HL-60 (cell line): ENCODE results near the gene STRADB.

Experiments used
- CTCF ChIP-seq: IDR thresholded peaks from one replicate; pipeline ENCODE4 v1.5.1; 2011; ENCODE audit warnings: low read length, control low read depth, inconsistent platforms; ENCODE audit not compliant: insufficient read depth
- GABPA ChIP-seq: IDR thresholded peaks from 2 replicates; pipeline ENCODE4 v1.6.1; 2012; ENCODE audit warnings: low read depth
- POLR2AphosphoS5 ChIP-seq: IDR thresholded peaks from 2 replicates; pipeline ENCODE4 v1.6.1; 2012; ENCODE audit warnings: low read depth

- no peak for TF ChIP-seq POLR2AphosphoS5
- TF ChIP-seq GABPA: no peak
- no peak for TF ChIP-seq CTCF
Observed at GRCh38 chr2:201401815-201402214, 49.7 kb upstream of the STRADB start.
